Astrocyte (in vitro differentiated cells and primary cell): ENCODE results near the gene CD2. TPM values are rescaled to one million over a fixed set of nuclear protein-coding genes. Genes with fewer than 3 reads are reported as not detected.
"Not testable (repeated sequence)": the region's sequence is repeated elsewhere in the genome, so short reads cannot be mapped to it uniquely, and the experiment has no call there.

Experiments
- DNase-seq: peaks from one replicate; pipeline ENCODE4 v3.0.0-alpha.2; 2010; ENCODE audit warnings: low read depth
- FAIRE-seq: peaks from 2 replicates; lab custom pipeline; 2011; peaks lifted over from hg19 to GRCh38; lab: Jason Lieb, UNC
- H2AFZ ChIP-seq: 2 replicates; pipeline ENCODE4 v1.6.0; 2012; ENCODE audit warnings: low read depth, low read length, inconsistent platforms
- H3K27ac ChIP-seq: 2 replicates; pipeline ENCODE4 v1.5.1; 2011; ENCODE audit warnings: low read depth, low read length, inconsistent platforms
- H3K27me3 ChIP-seq: 2 replicates; pipeline ENCODE4 v1.6.0; 2011; ENCODE audit warnings: low read length, inconsistent platforms; ENCODE audit not compliant: insufficient read depth
- H3K36me3 ChIP-seq: 2 replicates; pipeline ENCODE4 v1.5.1; 2011; ENCODE audit warnings: low read length, inconsistent platforms; ENCODE audit not compliant: insufficient read depth
- H3K4me1 ChIP-seq: 2 replicates; pipeline ENCODE4 v1.5.1; 2011; ENCODE audit warnings: low read length, inconsistent platforms; ENCODE audit not compliant: insufficient read depth
- H3K4me2 ChIP-seq: 2 replicates; pipeline ENCODE4 v1.6.0; 2012; ENCODE audit warnings: low read length, inconsistent platforms
- H3K4me3 ChIP-seq: 2 replicates; pipeline ENCODE4 v1.5.1; 2011; ENCODE audit warnings: low read depth, mild to moderate bottlenecking, low read length, inconsistent platforms; ENCODE audit not compliant: insufficient read depth
- H3K79me2 ChIP-seq: 2 replicates; pipeline ENCODE4 v1.6.0; 2012; ENCODE audit warnings: mild to moderate bottlenecking, low read length, inconsistent platforms; ENCODE audit not compliant: insufficient read depth
- H3K9ac ChIP-seq: 2 replicates; pipeline ENCODE4 v1.6.0; 2012; ENCODE audit warnings: mild to moderate bottlenecking, low read length, inconsistent platforms
- H3K9me3 ChIP-seq: 2 replicates; pipeline ENCODE4 v1.5.1; 2012; ENCODE audit warnings: low read depth, mild to moderate bottlenecking, low read length, inconsistent platforms; ENCODE audit not compliant: insufficient read depth
- H4K20me1 ChIP-seq: 2 replicates; pipeline ENCODE4 v1.6.0; 2012; ENCODE audit warnings: low read length, inconsistent platforms; ENCODE audit not compliant: insufficient read depth
- H3K27ac Mint-ChIP-seq: one replicate; pipeline ENCODE4 v1.8.0; 2021; ENCODE audit warnings: mild to moderate bottlenecking, mixed read lengths; ENCODE audit not compliant: unreplicated experiment
- H3K27me3 Mint-ChIP-seq: one replicate; pipeline ENCODE4 v1.8.0; 2021; ENCODE audit warnings: low read depth, mixed read lengths; ENCODE audit not compliant: unreplicated experiment
- H3K36me3 Mint-ChIP-seq: one replicate; pipeline ENCODE4 v1.8.0; 2021; ENCODE audit warnings: low read depth, mixed read lengths; ENCODE audit not compliant: unreplicated experiment
- H3K4me1 Mint-ChIP-seq: one replicate; pipeline ENCODE4 v1.8.0; 2021; ENCODE audit warnings: low read depth, mixed read lengths; ENCODE audit not compliant: unreplicated experiment
- H3K4me3 Mint-ChIP-seq: one replicate; pipeline ENCODE4 v1.8.0; 2021; ENCODE audit warnings: mild to moderate bottlenecking, moderate library complexity, mixed read lengths; ENCODE audit not compliant: unreplicated experiment
- H3K9me3 Mint-ChIP-seq: one replicate; pipeline ENCODE4 v1.8.0; 2021; ENCODE audit warnings: mild to moderate bottlenecking, mixed read lengths; ENCODE audit not compliant: unreplicated experiment
- EZH2 ChIP-seq: IDR thresholded peaks from 2 replicates; pipeline ENCODE4 v1.6.1; 2012; ENCODE audit warnings: mild to moderate bottlenecking, low read length, inconsistent platforms; ENCODE audit not compliant: insufficient read depth
- total RNA-seq: library from RNA; stranded (reverse); gene quantifications from 2 replicates; pipeline ENCODE4 v1.2.1, GENCODE V29; 2021
- TF ChIP-seq, protein P1 (sequence below): IDR thresholded peaks from 2 replicates; pipeline ENCODE4 v1.5.1; 2011; ENCODE audit warnings: low read depth, mild to moderate bottlenecking, inconsistent platforms, low read length, moderate library complexity; ENCODE audit not compliant: insufficient read depth

Gene CD2
- total RNA-seq, 1 donor from 2014 or later: 0.14 TPM

GRCh38 chr1:116753312-116753711 is 918 bp upstream of the CD2 start:
- Mint-ChIP-seq H3K4me3 (no peak overlapping the region), H3K27ac (no peak overlapping the region), H3K4me1 (no peaks in the 10 kb centered on the region), H3K36me3 (no peaks in the 10 kb centered on the region), H3K27me3 (peaks cover 7% of the 10 kb centered on the region), H3K9me3 (peaks cover 5% of the 10 kb centered on the region)
- TF ChIP-seq, protein P1, sequence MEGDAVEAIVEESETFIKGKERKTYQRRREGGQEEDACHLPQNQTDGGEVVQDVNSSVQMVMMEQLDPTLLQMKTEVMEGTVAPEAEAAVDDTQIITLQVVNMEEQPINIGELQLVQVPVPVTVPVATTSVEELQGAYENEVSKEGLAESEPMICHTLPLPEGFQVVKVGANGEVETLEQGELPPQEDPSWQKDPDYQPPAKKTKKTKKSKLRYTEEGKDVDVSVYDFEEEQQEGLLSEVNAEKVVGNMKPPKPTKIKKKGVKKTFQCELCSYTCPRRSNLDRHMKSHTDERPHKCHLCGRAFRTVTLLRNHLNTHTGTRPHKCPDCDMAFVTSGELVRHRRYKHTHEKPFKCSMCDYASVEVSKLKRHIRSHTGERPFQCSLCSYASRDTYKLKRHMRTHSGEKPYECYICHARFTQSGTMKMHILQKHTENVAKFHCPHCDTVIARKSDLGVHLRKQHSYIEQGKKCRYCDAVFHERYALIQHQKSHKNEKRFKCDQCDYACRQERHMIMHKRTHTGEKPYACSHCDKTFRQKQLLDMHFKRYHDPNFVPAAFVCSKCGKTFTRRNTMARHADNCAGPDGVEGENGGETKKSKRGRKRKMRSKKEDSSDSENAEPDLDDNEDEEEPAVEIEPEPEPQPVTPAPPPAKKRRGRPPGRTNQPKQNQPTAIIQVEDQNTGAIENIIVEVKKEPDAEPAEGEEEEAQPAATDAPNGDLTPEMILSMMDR: no peak
- no peak for TF ChIP-seq EZH2
- H3K27me3 ChIP-seq: no peaks in the 10 kb centered on the region
- H3K9me3 ChIP-seq: peaks cover 11% of the 10 kb centered on the region
- H3K27ac ChIP-seq: no peak overlapping the region
- no peaks in the 10 kb centered on the region for H3K4me1 ChIP-seq
- no peaks in the 10 kb centered on the region for H3K36me3 ChIP-seq
- no peak overlapping the region for H3K9ac ChIP-seq
- no peak overlapping the region for H3K4me3 ChIP-seq
- FAIRE-seq (no peak), DNase-seq (no peak)
- no peaks in the 10 kb centered on the region for H3K79me2 ChIP-seq
- no peak overlapping the region for H2AFZ ChIP-seq
- no peak overlapping the region for H3K4me2 ChIP-seq
- H4K20me1 ChIP-seq: no peaks in the 10 kb centered on the region

DNA sequence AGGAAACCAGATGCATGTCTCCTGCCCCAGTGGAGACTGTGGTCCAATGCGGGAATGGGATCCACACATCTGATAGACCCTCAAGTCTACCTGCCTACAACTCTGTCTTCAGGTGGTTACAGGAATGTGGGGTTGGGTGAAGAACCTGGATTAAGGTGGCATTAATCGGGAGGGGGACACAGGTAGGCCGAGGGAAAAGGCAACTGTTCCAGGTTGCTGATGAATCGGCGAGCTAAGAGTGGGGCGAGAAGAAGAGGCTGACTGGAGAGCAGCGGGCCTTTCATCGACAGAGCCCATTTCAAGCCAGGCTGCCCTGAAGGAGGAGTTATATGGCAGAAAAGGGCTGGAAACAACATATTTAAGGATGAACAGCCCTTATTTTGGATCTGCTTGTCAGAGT is 836 bp downstream of the CD2 start:
- H3K79me2 ChIP-seq: no peaks in the 10 kb centered on the region
- no peak overlapping the region for H3K4me3 ChIP-seq
- H3K4me2 ChIP-seq: no peak overlapping the region
- H3K9ac ChIP-seq: no peak overlapping the region
- no peak overlapping the region for H2AFZ ChIP-seq
- peaks cover 5% of the 10 kb centered on the region for H3K27me3 ChIP-seq
- no peaks in the 10 kb centered on the region for H3K36me3 ChIP-seq
- H3K27me3 Mint-ChIP-seq: peaks cover 7% of the 10 kb centered on the region
- no peaks in the 10 kb centered on the region for H3K36me3 Mint-ChIP-seq
- no peak overlapping the region for H3K27ac ChIP-seq
- no peak overlapping the region for H3K4me3 Mint-ChIP-seq
- no peaks in the 10 kb centered on the region for H3K4me1 Mint-ChIP-seq
- no peaks in the 10 kb centered on the region for H4K20me1 ChIP-seq
- TF ChIP-seq EZH2: no peak
- TF ChIP-seq, protein P1: no peak
- H3K9me3 Mint-ChIP-seq: no peaks in the 10 kb centered on the region
- no peaks in the 10 kb centered on the region for H3K4me1 ChIP-seq
- no peaks in the 10 kb centered on the region for H3K9me3 ChIP-seq
- FAIRE-seq (no peak), DNase-seq (no peak)
- H3K27ac Mint-ChIP-seq: no peak overlapping the region

DNA sequence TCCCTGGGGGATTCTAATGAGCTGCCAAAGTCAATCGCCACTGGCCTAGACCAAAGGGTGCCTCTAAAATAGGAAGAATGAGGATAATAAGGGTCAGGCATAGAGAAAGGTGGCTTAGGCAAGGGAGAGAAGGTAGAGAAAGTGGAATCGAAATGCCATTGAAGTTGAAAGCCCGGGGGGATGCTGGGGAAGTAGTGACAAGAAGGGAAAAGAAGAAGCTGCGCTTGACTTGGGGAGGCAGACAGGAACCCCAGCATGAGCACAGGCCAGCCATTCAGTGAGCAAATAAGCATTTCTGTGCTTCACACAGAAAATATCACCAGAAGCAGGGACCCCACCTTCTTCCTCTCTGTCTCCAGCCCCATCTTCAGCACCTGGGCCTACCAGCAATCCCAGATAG is 1.5 kb downstream of the CD2 start:
- no peak overlapping the region for H3K27ac Mint-ChIP-seq
- no peak overlapping the region for H3K4me2 ChIP-seq
- FAIRE-seq (no peak), DNase-seq (no peak)
- no peak overlapping the region for H2AFZ ChIP-seq
- H3K36me3 ChIP-seq: no peaks in the 10 kb centered on the region
- peaks cover 5% of the 10 kb centered on the region for H3K27me3 ChIP-seq
- H3K4me3 ChIP-seq: no peak overlapping the region
- no peaks in the 10 kb centered on the region for H3K79me2 ChIP-seq
- H3K4me1 Mint-ChIP-seq: no peaks in the 10 kb centered on the region
- H3K9me3 ChIP-seq: no peaks in the 10 kb centered on the region
- H3K4me1 ChIP-seq: no peaks in the 10 kb centered on the region
- no peaks in the 10 kb centered on the region for H3K9me3 Mint-ChIP-seq
- H3K4me3 Mint-ChIP-seq: no peak overlapping the region
- no peak overlapping the region for H3K27ac ChIP-seq
- H4K20me1 ChIP-seq: no peaks in the 10 kb centered on the region
- no peak for TF ChIP-seq EZH2
- TF ChIP-seq, protein P1: no peak
- no peak overlapping the region for H3K9ac ChIP-seq
- no peaks in the 10 kb centered on the region for H3K36me3 Mint-ChIP-seq
- H3K27me3 Mint-ChIP-seq: peaks cover 7% of the 10 kb centered on the region

DNA sequence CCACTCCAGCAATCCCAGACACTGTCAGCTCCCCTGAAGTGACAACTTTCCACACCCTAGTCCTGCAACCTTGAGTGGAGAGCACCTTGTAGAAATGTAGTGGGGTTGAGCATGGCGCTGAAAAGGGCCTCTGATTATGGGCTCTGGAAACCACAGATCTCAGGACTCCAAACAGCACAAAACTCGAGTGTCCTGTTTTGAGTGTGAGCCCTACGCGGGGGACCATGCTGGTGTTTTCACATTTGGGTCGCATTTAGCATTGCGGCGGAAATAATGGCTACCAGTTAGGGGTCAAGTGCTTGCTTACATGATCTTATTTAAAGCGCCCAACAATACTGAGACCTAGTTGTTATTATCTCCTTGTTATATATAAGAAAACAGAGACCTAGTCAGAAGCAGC is 1.9 kb downstream of the CD2 start:
- not testable (repeated sequence) for H3K27ac Mint-ChIP-seq, H3K4me1 Mint-ChIP-seq, H3K27me3 ChIP-seq, FAIRE-seq, DNase-seq, H3K79me2 ChIP-seq, H3K4me3 Mint-ChIP-seq, H3K36me3 Mint-ChIP-seq, H3K27me3 Mint-ChIP-seq, H4K20me1 ChIP-seq, H3K4me2 ChIP-seq, H3K4me1 ChIP-seq, H3K27ac ChIP-seq, H3K9me3 Mint-ChIP-seq, H3K9ac ChIP-seq, H3K36me3 ChIP-seq, H3K4me3 ChIP-seq, H3K9me3 ChIP-seq, H2AFZ ChIP-seq
